WTC11 (cell line): ENCODE data around the gene CHST11. TPM values are rescaled to one million over a fixed set of nuclear protein-coding genes. Genes with fewer than 3 reads are reported as not detected.

ENCODE experiments used
- ATAC-seq: fragments of 200-7000 bp; cut with Tn5 transposase; 2 replicates; pipeline ENCODE4 v1.10.0; 2021; ENCODE audit warnings: mild to moderate bottlenecking, moderate library complexity
- CTCF ChIA-PET: fragments of 300-600 bp; sonication (Branson Sonifier 250); formaldehyde crosslinking; loops from one replicate; lab custom pipeline; 2021; ENCODE audit warnings: antibody characterized with exemption; lab: Charles Lee
- POLR2A ChIA-PET: fragments of 350-600 bp; sonication (Branson Sonifier 250); formaldehyde crosslinking; loops from one replicate; lab custom pipeline; 2021; ENCODE audit warnings: antibody characterized with exemption; lab: Charles Lee
- DNase-seq: peaks from one replicate; pipeline ENCODE4 v3.0.0; 2021; ENCODE audit warnings: low spot score
- H3K27ac Mint-ChIP-seq: 2 replicates; pipeline ENCODE4 v1.8.0; 2021; ENCODE audit warnings: mixed read lengths
- H3K27me3 Mint-ChIP-seq: 2 replicates; pipeline ENCODE4 v1.8.0; 2021; ENCODE audit warnings: low read depth, mild to moderate bottlenecking, moderate library complexity, mixed read lengths
- H3K36me3 Mint-ChIP-seq: 2 replicates; pipeline ENCODE4 v1.8.0; 2021; ENCODE audit warnings: mixed read lengths
- H3K4me1 Mint-ChIP-seq: 2 replicates; pipeline ENCODE4 v1.8.0; 2022; ENCODE audit warnings: mixed read lengths
- H3K4me3 Mint-ChIP-seq: 2 replicates; pipeline ENCODE4 v1.8.0; 2021; ENCODE audit warnings: mild to moderate bottlenecking, moderate library complexity, mixed read lengths
- H3K9me3 Mint-ChIP-seq: 2 replicates; pipeline ENCODE4 v1.8.0; 2021; ENCODE audit warnings: mixed read lengths
- ATF1 ChIP-seq: sonication (generic); formaldehyde crosslinking; IDR thresholded peaks from 2 replicates; pipeline ENCODE4 v1.8.1; 2023; ENCODE audit warnings: mild to moderate bottlenecking, moderate library complexity, missing genetic modification reagents
- EMX1 ChIP-seq: fragments of 250-450 bp; sonication (Bioruptor Pico); IDR thresholded peaks from 2 replicates; pipeline ENCODE4 v1.8.0; 2021; ENCODE audit warnings: mild to moderate bottlenecking
- ETV6 ChIP-seq: sonication (generic); formaldehyde crosslinking; IDR thresholded peaks from 2 replicates; pipeline ENCODE4 v1.8.1; 2022; ENCODE audit warnings: mild to moderate bottlenecking, missing genetic modification reagents
- FOXJ3 ChIP-seq: sonication (generic); formaldehyde crosslinking; IDR thresholded peaks from 2 replicates; pipeline ENCODE4 v1.9.0; 2021; ENCODE audit warnings: missing genetic modification reagents, mild to moderate bottlenecking, borderline replicate concordance
- GRHL2 ChIP-seq: fragments of 250-450 bp; sonication (Bioruptor Pico); IDR thresholded peaks from 2 replicates; pipeline ENCODE4 v1.8.0; 2022; ENCODE audit warnings: mild to moderate bottlenecking, moderate library complexity; ENCODE audit not compliant: insufficient replicate concordance, severe bottlenecking
- GTF2I ChIP-seq: fragments of 250-450 bp; sonication (Bioruptor Pico); conservative IDR thresholded peaks from 2 replicates; pipeline ENCODE4 v1.4.0; 2021; ENCODE audit warnings: mild to moderate bottlenecking
- HMGA2 ChIP-seq: fragments of 250-450 bp; sonication (Bioruptor Pico); IDR thresholded peaks from 2 replicates; pipeline ENCODE4 v1.4.0; 2021; ENCODE audit warnings: mild to moderate bottlenecking, moderate library complexity
- JAZF1 ChIP-seq: fragments of 250-450 bp; sonication (Bioruptor Pico); IDR thresholded peaks from 2 replicates; pipeline ENCODE4 v1.9.0; 2021; ENCODE audit warnings: moderate library complexity, mild to moderate bottlenecking, inconsistent platforms
- MXD4 ChIP-seq: fragments of 250-450 bp; sonication (Bioruptor Pico); IDR thresholded peaks from 2 replicates; pipeline ENCODE4 v1.8.0; 2021; ENCODE audit warnings: mild to moderate bottlenecking, moderate library complexity, borderline replicate concordance
- MYBL2 ChIP-seq: sonication (generic); formaldehyde crosslinking; IDR thresholded peaks from 2 replicates; pipeline ENCODE4 v1.8.1; 2023; ENCODE audit warnings: mild to moderate bottlenecking, moderate library complexity, missing genetic modification reagents
- NFATC4 ChIP-seq: fragments of 250-450 bp; sonication (Bioruptor Pico); IDR thresholded peaks from 2 replicates; pipeline ENCODE4 v1.9.0; 2021; ENCODE audit warnings: mild to moderate bottlenecking
- NFE2L1 ChIP-seq: sonication (generic); formaldehyde crosslinking; IDR thresholded peaks from 2 replicates; pipeline ENCODE4 v1.8.1; 2023; ENCODE audit warnings: missing genetic modification reagents
- TEAD4 ChIP-seq: sonication (generic); formaldehyde crosslinking; IDR thresholded peaks from 2 replicates; pipeline ENCODE4 v1.8.0; 2022; ENCODE audit warnings: mild to moderate bottlenecking, missing genetic modification reagents
- ZNF138 ChIP-seq: sonication (generic); formaldehyde crosslinking; conservative IDR thresholded peaks from 2 replicates; pipeline ENCODE4 v1.8.1; 2022; ENCODE audit warnings: mild to moderate bottlenecking, moderate library complexity, missing genetic modification reagents
- ZNF416 ChIP-seq: fragments of 250-450 bp; sonication (Bioruptor Pico); IDR thresholded peaks from 2 replicates; pipeline ENCODE4 v1.9.0; 2021; ENCODE audit warnings: mild to moderate bottlenecking, inconsistent platforms
- total RNA-seq: library from RNA; stranded (reverse); gene quantifications from 3 replicates; pipeline ENCODE4 v1.2.3, GENCODE V29; 2021
- TF ChIP-seq, protein P1 (sequence below): sonication (generic); formaldehyde crosslinking; conservative IDR thresholded peaks from 2 replicates; pipeline ENCODE4 v1.8.1; 2023; ENCODE audit warnings: mild to moderate bottlenecking, low read depth, missing genetic modification reagents, moderate library complexity
- TF ChIP-seq, protein P2 (sequence below): sonication (generic); formaldehyde crosslinking; IDR thresholded peaks from 2 replicates; pipeline ENCODE4 v1.8.1; 2023; ENCODE audit warnings: mild to moderate bottlenecking, missing genetic modification reagents
- TF ChIP-seq, protein P3 (sequence below): fragments of 250-450 bp; sonication (Bioruptor Pico); IDR thresholded peaks from 2 replicates; pipeline ENCODE4 v1.8.0; 2021; ENCODE audit warnings: mild to moderate bottlenecking
- TF ChIP-seq, protein P4 (sequence below): sonication (generic); formaldehyde crosslinking; conservative IDR thresholded peaks from 2 replicates; pipeline ENCODE4 v1.8.1; 2022; ENCODE audit warnings: mild to moderate bottlenecking, missing genetic modification reagents
- TF ChIP-seq, protein P5 (sequence below): sonication (generic); formaldehyde crosslinking; IDR thresholded peaks from 2 replicates; pipeline ENCODE4 v1.8.0; 2023; ENCODE audit warnings: missing genetic modification reagents
- TF ChIP-seq, protein P6 (sequence below): fragments of 250-450 bp; sonication (Bioruptor Pico); IDR thresholded peaks from 2 replicates; pipeline ENCODE4 v2.1.2; 2022; ENCODE audit warnings: mild to moderate bottlenecking, moderate library complexity
- TF ChIP-seq, protein P7 (sequence below): fragments of 250-450 bp; sonication (Bioruptor Pico); IDR thresholded peaks from 2 replicates; pipeline ENCODE4 v1.9.0; 2021; ENCODE audit warnings: moderate library complexity, mild to moderate bottlenecking, inconsistent platforms, borderline replicate concordance

The CHST11 gene
- total RNA-seq, 1 experiment from 2014 or later, result 24.2 TPM

DNA sequence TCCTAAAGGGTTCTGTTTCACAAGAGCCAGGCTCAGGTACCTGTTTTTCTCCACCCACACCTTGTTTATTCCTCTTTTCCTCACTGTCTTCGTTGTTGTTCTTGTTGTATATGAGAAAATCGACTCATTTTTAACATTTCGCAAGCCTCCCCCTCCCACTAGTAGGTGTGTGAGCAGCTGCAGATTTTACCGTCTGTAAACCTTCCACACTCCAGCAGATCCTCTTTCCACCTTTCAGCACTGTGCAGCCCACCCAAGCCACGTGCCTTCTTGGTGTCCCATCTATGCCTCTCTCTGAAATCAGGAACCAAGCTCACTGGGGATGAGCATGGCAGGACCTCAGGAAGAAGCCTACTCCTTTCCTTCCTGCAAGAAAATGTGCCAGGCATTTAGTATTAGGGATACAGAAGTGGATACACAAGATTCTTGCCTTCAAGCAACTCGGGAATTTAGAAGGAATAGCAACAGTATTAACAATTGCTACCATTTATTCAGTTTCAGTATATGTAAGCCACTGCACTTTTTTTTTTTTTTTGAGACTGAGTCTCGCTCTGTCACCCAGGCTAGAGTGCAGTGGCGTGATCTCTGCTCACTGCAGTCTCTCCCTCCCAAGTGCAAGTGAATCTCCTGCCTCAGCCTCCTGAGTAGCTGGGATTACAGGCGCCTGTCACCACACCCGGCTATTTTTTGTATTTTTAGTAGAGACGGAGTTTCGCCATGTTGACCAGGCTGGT, 113.6 kb downstream of the CHST11 start (continued):
- TF ChIP-seq, protein P1, sequence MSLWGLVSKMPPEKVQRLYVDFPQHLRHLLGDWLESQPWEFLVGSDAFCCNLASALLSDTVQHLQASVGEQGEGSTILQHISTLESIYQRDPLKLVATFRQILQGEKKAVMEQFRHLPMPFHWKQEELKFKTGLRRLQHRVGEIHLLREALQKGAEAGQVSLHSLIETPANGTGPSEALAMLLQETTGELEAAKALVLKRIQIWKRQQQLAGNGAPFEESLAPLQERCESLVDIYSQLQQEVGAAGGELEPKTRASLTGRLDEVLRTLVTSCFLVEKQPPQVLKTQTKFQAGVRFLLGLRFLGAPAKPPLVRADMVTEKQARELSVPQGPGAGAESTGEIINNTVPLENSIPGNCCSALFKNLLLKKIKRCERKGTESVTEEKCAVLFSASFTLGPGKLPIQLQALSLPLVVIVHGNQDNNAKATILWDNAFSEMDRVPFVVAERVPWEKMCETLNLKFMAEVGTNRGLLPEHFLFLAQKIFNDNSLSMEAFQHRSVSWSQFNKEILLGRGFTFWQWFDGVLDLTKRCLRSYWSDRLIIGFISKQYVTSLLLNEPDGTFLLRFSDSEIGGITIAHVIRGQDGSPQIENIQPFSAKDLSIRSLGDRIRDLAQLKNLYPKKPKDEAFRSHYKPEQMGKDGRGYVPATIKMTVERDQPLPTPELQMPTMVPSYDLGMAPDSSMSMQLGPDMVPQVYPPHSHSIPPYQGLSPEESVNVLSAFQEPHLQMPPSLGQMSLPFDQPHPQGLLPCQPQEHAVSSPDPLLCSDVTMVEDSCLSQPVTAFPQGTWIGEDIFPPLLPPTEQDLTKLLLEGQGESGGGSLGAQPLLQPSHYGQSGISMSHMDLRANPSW (CRISPR knock-in tag), result no peak
- TF ChIP-seq ZNF416 (CRISPR knock-in tag) (no peak), GTF2I (CRISPR knock-in tag) (no peak), JAZF1 (no peak), NFATC4 (CRISPR knock-in tag) (no peak), ATF1 (CRISPR knock-in tag) (no peak), MXD4 (CRISPR knock-in tag) (no peak), HMGA2 (CRISPR knock-in tag) (no peak)
- TF ChIP-seq, protein P2, sequence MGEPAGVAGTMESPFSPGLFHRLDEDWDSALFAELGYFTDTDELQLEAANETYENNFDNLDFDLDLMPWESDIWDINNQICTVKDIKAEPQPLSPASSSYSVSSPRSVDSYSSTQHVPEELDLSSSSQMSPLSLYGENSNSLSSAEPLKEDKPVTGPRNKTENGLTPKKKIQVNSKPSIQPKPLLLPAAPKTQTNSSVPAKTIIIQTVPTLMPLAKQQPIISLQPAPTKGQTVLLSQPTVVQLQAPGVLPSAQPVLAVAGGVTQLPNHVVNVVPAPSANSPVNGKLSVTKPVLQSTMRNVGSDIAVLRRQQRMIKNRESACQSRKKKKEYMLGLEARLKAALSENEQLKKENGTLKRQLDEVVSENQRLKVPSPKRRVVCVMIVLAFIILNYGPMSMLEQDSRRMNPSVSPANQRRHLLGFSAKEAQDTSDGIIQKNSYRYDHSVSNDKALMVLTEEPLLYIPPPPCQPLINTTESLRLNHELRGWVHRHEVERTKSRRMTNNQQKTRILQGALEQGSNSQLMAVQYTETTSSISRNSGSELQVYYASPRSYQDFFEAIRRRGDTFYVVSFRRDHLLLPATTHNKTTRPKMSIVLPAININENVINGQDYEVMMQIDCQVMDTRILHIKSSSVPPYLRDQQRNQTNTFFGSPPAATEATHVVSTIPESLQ (CRISPR knock-in tag), result no peak

DNA sequence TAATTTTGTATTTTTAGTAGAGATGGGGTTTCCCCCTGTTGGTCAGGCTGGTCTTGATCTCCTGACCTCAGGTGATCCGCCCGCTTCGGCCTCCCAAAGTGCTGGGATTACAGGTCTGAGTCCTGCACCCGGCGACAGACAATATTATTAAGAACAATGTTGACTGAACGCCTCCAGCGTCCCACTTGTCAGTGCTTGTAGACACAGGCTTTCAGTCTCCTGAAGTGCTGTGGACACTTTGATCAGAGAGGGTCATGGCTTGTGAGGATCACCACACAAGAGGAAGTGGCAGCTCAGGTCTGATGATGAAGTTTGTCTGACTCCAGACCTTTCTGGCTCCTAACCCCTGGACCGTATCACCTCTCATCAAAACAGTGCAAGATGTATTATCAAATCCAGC, 114.6 kb downstream of the CHST11 start:
- Mint-ChIP-seq H3K9me3 (peaks cover 10% of the 10 kb centered on the region; the same call in 1 of the 2 replicates), H3K4me1 (peaks cover 2% of the 10 kb centered on the region; the same call in 1 of the 2 replicates), H3K27ac (no peak overlapping the region), H3K4me3 (no peak overlapping the region), H3K27me3 (no peaks in the 10 kb centered on the region), H3K36me3 (peaks cover 5% of the 10 kb centered on the region)
- ChIA-PET CTCF (no interaction called here), POLR2A (no interaction called here)
- DNase-seq (no peak), ATAC-seq (no peak)
- TF ChIP-seq NFE2L1, result no peak
- TF ChIP-seq, protein P2 (CRISPR knock-in tag), result no peak
- TF ChIP-seq, protein P3, sequence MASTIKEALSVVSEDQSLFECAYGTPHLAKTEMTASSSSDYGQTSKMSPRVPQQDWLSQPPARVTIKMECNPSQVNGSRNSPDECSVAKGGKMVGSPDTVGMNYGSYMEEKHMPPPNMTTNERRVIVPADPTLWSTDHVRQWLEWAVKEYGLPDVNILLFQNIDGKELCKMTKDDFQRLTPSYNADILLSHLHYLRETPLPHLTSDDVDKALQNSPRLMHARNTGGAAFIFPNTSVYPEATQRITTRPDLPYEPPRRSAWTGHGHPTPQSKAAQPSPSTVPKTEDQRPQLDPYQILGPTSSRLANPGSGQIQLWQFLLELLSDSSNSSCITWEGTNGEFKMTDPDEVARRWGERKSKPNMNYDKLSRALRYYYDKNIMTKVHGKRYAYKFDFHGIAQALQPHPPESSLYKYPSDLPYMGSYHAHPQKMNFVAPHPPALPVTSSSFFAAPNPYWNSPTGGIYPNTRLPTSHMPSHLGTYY (CRISPR knock-in tag), result no peak
- no peak for TF ChIP-seq FOXJ3
- TF ChIP-seq, protein P4, sequence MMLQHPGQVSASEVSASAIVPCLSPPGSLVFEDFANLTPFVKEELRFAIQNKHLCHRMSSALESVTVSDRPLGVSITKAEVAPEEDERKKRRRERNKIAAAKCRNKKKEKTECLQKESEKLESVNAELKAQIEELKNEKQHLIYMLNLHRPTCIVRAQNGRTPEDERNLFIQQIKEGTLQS (CRISPR knock-in tag), result no peak
- TF ChIP-seq ZNF138 (CRISPR knock-in tag), result no peak
- no peak for TF ChIP-seq TEAD4
- TF ChIP-seq, protein P5, sequence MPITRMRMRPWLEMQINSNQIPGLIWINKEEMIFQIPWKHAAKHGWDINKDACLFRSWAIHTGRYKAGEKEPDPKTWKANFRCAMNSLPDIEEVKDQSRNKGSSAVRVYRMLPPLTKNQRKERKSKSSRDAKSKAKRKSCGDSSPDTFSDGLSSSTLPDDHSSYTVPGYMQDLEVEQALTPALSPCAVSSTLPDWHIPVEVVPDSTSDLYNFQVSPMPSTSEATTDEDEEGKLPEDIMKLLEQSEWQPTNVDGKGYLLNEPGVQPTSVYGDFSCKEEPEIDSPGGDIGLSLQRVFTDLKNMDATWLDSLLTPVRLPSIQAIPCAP (CRISPR knock-in tag), result no peak
- no peak for TF ChIP-seq MYBL2
- TF ChIP-seq ETV6, result no peak
- TF ChIP-seq, protein P6, sequence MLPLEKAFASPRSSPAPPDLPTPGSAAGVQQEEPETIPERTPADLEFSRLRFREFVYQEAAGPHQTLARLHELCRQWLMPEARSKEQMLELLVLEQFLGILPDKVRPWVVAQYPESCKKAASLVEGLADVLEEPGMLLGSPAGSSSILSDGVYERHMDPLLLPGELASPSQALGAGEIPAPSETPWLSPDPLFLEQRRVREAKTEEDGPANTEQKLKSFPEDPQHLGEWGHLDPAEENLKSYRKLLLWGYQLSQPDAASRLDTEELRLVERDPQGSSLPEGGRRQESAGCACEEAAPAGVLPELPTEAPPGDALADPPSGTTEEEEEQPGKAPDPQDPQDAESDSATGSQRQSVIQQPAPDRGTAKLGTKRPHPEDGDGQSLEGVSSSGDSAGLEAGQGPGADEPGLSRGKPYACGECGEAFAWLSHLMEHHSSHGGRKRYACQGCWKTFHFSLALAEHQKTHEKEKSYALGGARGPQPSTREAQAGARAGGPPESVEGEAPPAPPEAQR, result no peak
- no peak for TF ChIP-seq GRHL2 (CRISPR knock-in tag)
- TF ChIP-seq EMX1 (CRISPR knock-in tag), result no peak
- TF ChIP-seq, protein P7, sequence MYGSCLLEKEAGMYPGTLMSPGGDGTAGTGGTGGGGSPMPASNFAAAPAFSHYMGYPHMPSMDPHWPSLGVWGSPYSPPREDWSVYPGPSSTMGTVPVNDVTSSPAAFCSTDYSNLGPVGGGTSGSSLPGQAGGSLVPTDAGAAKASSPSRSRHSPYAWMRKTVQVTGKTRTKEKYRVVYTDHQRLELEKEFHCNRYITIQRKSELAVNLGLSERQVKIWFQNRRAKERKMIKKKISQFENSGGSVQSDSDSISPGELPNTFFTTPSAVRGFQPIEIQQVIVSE (CRISPR knock-in tag), result no peak
